LHCN-M2 (cell line): ENCODE results near the gene NTN1. TPM values are rescaled to one million over a fixed set of nuclear protein-coding genes. Genes with fewer than 3 reads are reported as not detected.
"Not testable (repeated sequence)": the region's sequence is repeated elsewhere in the genome, so short reads cannot be mapped to it uniquely, and the experiment has no call there.

Experiments used
- DNase-seq: peaks from one replicate; pipeline ENCODE4 v3.0.0-alpha.2; 2012; ENCODE audit warnings: low read depth
- total RNA-seq: library from RNA; depleted of rRNA; stranded (reverse); fragments of >200 nt; gene quantifications from 2 replicates; pipeline ENCODE4 v1.2.3, GENCODE V29; 2014

NTN1 gene
- total RNA-seq, 1 experiment from 2014 or later, result 0.17 TPM

DNA sequence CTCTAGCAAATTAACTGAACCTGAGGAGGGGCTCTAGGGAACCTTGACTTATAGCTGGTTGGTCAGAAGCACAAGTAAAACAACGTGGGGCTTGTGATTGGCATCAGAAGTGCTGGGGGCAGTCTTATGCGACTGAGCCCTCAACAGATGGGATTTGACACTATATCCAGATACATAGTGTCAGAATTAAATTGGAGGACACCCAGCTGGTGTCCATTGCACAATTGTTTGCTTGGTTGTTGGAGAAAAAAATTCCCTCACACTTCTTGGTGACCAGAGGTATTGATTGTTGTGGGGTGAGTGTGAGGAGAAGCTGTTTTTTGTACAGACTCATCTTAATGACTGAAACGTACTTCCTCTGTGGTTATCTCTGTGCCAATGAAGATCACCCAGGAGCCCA is 59.7 kb downstream of the NTN1 start:
- DNase-seq, result no peak

DNA sequence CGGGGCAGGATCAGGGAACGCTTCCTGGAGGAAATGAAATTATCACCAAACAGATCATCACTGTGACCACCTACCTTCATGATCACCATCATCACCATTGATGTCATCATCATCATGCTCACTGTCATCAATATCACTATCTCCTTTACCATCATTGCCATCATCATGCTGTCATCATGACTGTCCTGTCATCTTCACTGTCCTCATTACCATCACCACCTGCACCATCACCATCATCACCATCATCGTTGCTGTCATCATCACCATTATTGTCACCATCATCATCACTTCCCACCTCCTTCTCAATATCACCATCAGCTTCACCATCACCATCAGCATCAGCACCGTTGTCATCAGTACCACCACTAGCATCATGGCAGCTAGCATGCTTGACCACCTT is 65.3 kb downstream of the NTN1 start:
- no peak for DNase-seq

DNA sequence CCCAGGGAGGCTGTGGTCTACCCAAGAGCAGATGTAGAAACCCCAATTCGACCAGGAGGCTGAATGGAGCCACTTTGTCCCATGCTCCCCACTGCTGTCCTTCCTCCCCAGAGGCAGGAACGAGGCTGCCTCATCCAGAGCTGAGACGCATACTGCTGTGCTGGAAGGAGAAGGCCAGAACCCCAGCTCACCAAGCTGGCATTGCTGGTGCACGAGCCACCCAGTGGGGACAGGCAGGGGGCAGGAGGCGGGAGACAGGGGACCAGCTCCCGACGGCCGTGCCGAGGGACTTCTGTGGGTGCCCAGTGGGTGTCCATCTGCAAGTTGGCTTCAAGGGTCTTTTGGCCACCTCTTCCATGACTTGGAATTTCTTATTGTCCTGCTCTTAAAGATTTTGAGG is 66.6 kb downstream of the NTN1 start:
- DNase-seq, result no peak

DNA sequence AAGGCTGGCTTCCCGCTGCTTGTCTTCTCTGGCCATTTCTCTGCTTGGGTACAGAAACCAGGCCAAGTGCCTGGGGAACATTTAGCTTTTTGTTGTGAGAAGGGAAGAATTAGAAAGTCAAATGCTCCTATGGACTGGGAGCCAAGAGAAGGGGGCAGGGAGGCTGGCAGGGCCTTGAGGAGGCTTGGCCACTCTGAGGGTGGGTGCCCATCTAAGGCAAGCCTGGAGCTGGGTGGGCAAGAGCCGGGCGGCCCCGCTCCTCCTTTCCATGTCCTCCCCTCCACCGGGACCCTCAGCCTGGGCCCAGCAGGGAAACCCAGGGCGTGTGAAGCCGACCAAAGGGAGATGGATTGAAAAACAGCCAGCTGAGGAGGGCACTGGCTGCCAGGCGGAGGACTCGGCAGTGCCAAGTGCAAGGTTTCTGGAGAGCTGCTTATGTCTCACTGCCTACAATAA is 69.4 kb downstream of the NTN1 start:
- no peak for DNase-seq

DNA sequence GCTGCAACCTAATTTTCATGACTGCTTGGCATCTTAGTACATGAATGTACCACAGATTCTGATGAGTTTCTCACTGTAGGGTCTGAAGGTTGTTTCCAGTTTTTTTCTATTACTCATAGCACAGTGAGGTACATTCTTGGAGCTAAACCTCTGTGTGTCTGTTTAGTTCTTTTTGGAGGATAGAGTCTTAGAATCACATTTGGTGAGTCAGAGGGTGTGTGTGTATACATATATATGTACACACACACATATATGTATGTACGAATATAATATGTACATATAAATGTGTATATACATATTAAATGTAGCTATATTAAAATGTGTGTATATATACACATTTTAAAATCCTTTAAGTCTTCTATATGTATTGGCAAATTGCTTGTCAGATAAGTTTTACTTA is 72.9 kb downstream of the NTN1 start:
- DNase-seq, result no peak

DNA sequence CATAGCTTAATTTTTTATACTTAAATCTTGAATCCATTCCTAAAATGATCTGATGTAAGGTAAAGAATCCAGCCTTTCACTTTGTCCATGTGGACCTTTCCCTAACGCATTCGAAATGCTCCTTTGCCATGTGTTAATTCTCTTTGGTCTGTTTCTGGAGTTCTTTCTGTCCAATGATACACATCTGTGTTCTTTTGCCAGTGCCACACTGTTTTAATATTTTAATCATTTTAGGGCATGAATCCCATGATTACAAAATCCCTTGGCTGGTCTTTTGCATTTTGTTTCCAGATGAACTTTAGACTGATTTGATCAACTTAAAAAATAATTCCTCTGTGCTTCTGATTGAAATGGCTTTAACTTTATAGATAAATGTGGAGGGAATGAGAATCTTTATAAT is 74.1 kb downstream of the NTN1 start:
- no peak for DNase-seq

DNA sequence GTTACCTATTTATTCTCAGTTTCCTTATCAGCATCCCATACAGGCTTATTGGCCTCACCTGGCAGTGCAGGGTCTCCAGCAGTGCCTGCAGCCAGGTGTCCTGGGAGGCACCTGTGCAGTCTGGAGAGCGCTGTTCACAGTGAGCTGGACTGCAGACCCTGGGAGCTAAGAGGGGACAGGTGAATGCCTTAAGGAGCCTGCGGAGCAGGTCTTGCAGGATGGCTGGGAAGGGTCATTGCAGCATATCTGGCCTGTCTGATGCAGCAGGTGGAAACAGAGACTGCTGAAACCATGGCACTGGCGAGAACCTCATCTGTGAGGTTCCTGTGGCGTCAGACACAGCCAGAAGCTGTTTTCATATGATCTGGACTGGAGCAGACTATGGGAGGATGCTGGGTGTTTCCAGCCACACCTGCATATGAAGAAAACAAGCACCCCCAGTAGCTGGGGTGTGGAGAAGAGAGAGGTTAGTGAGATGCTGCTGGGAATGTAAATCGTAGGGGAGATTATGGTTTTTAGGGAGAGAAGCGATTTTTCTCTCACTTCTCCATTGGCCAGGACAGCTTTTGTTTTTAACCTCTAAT is 77.0 kb downstream of the NTN1 start:
- DNase-seq, result no peak

DNA sequence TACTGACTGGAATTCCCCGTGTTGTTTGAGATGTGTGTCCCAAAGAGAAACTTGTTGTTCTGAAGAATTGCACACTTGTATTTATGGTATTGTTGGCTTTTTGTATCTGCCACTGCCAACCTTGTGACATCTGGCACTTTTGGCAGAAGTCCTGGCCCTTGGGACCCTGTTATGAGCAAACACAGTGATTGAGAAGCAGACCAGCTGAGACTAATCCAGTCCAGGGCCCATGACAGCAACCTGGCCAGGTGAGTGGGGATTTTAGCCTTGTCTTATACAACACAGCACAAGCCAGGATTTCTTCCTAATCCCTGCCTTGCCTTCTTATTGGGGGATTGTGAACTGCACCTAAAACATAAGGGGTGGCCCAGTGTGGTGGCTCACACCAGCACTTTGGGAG is 80.0 kb downstream of the NTN1 start:
- DNase-seq, result no peak

DNA sequence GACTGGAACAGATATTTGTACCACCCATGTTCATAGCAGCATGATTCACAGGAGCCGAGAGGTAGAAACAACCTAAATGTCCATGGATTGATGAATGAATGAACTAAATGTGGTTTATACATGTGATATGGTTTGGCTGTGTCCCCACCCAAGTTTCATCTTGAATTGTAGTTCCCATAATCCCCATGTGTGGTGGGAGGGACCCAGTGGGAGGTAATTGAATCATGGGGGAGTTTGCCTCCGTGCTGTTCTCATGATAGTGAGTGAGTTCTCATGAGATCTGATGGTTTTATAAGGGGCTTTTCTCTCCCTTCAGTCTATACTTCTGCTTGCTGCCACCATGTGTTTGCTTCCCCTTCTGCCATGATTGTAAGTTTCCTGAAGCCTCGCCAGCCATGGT is 81.9 kb downstream of the NTN1 start:
- not testable (repeated sequence) for DNase-seq

DNA sequence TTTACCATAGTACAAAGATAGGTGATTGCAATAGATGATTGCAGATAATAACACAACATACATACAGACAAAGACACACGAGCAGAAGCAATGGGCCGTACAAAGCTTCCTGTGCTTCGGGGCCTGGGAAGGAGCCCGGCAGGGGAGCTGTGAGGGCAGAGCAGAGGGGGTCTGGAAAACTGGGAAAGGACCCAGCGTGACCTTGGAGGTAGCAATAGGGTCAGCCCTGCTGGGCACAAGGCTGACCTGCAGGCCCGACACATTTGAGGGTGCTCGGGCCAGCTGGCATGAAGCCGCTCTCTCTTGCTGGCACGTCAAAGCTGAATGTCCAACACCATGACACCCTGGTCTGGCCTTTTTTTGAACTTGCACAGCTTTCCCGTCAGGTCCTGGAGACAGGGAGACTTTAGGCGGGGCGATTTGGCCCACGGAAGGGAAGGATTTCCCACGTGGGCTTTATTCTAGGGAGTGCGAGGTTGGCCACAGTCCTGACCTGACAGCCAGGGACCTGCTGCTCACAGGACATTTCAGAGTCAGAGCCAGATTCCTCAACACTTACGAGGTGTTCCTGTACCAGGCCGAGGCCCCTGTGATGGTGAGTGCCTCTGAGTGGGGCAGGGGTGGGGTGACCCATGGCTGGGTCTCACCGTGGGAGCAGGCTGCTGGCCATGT is 83.2 kb downstream of the NTN1 start:
- no peak for DNase-seq

DNA sequence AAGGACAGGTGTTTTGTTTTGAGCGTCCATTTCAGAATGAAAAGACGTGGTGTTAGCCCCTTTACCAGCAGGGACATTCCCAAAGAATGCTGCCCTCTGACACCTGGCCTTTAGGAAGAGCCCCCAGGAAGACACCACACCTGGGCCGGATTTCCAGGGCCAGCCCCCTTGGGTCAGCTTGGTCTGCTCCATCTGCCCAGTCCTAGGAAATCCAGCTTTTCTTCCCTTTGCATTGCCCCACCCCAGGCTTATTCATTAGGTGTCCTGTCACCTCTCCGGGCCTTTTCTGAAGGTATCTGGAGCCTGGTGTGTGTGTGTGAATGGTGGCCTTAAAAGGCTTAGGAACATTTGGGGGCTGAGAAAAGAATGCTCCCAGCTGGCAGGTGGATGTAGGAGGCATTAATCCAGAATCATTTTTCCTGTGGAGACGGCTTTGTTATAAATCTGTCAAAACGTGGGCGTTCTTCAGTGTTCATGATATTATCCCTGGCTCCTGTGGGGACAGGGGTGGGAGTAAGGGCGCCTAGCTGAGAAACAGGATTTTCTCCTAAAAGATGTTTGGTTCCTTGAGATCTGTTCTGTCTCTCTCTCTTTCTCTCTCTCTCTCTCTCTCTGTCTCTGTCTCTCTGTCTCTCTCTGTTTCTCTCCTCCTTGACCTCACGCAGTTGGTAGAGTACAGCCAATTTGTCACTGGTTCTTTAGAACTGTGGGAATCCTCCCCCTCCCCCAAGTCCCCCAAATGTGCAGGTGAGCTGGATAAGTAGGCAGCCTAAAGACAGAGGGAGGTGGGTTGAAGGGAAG is 84.0 kb downstream of the NTN1 start:
- no peak for DNase-seq

DNA sequence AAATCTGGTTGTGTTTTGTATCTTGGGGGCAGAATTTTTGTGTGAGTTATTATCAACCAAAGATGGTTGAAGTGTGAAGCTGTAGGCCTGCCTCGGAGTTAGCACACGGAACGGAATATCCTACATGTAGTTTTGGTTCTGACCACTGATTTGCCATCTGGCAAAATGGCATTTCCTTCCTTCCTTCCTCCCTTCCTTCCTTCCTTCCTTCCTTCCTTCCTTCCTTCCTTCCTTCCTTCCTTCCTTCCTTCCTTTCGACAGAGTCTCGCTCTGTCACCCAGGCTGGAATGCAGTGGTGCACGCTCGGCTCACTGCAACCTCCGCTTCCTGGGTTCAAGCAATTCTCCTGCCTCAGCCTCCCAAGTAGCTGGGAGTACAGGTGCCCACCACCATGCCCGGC is 85.0 kb downstream of the NTN1 start:
- DNase-seq, result not testable (repeated sequence)

DNA sequence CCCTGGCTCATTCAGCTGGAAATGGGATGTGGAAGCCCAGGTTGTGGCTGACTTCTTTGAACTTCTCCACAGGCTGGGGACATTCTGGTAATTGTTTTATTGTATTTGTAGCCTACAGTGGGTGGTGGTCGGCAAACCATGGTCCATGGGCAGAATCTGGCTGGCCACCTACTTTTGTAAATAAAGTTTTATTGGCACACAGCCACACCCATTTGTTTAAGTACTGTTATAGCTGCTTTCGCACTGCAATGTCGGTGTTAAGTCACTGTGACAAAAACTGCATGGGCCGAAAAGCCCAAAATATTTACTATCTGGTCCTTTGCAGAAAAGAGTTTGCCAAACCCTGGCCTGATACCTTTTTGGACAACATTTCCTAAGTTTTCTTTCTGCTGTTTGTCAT is 86.2 kb downstream of the NTN1 start:
- DNase-seq, result no peak

DNA sequence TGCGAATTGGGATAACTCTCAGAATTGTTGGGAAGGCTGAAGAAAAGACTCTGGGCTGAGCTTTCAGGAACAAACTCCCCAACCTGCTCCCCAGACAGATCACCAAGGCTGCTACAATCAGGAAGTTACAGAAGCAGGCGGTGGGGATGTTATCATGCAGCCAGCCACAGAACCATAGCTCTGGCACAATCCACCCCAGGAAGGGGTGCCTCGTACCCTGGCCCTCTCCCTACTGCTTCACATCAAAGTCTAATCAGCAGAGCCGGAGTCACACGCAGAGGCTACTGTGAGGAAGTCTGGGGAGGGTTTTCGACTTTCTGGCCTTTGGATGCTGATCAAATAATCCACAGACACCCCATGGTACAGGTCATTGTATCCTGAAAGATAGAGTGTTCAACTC is 86.8 kb downstream of the NTN1 start:
- DNase-seq, result no peak

DNA sequence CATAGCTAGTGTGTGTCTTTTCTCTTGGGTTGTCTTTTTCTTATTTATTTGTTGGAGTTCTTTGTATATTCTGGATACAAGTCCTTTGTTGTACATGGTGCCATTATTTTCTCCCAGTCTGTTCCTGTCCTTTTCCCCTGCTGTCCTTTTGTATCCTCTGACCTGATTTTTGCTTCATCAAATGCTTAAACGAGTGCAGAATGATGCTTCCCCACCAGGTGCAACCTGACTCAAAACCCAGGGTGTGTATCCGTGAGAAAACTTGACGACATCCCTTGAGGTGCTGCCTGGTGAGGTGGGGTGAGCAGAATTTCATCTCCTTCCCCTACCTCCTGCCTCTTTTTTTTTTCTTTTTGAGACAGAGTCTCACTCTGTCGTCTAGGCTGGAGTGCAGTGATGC is 88.6 kb downstream of the NTN1 start:
- DNase-seq, result no peak

DNA sequence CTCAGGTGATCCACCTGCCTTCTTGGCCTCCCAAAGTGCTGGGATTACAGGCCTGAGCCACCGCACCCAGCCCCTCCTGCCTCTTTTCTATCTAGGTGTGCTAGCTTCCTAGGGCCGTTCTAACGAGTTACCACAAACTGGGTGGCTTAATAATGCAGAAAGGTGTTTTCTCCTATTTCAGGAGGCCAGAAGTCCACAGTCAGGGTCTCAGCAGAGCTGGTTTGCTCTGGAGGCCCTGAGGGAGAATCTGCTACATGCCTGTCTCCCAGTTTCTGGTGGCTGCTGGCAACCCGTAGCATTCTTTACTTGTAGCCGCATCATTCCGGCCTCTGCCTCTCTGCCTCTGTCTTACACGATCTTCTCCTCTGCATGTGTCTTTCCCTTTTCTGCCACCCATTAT is 89.2 kb downstream of the NTN1 start:
- DNase-seq, result no peak

DNA sequence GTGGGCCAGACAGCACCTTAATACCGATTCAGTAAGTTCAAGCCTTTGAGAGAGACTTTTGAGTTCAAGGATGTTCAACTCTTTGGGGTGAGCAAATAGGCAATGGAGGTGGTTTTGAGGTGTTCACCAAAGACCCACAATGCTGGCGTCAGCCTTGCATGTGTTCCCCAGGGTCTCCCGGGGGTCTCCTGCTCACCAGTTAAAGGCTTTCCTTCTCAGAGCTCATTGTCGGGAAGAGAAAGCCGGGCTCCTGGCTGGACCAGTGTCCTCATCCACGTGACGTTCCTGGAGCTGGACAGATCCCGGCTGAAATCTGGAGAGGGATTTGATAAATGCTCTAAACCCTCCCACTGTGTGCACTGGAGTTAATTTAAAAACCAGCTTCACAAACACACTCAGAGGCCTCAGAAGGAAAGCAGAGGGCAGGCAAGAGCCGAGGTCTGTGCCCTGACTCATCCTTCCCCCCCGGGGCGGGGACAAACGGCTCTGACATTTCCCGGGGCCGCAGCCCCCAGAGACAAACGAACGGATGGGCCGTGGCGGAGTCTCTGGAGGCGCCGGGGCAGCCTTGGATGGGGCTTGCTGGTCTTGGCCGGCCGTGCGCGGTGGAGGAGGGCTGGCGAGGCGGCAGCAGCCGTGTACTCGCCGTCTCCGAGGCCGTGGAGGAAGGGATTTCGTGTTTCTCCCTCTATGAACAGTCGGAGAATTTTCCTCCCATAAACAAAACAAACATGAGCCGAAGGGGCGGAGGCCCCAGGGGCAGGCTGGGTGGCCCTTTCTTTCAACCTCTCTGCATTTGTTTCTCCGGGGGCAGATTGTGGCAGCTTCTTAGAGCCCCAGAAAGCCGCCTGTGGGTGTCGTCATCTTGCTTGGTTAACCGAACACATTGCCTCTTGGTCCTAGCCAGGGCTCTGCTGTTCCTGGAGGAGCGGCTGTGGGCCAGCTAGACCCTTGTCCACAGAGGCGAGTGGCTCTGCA is 94.2 kb downstream of the NTN1 start:
- DNase-seq, result no peak

DNA sequence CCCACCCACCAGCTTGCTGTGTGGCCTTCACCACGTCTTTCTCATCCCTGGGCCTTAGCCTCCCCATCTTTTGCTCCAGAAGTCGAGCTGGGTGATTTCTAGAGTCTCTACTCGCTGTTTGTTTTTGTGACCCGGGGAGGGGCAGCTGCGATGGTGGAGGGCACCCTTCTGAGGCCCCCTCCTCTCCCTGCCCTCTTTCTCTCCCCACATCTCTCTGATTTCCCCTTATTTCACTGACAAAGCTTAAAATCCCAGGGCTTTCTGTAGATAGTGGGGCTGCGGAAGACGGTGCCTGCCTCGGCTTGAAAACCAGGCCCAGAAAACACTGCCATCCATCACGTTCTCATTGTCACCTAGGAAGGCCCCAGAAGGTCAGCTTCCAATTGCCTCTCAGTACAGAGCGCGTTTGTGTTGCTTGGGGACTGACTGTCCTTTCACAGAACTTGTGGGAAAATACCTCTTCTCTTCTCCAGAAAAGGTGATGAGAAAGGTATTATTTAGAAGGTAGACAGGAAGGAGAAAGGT is 95.1 kb downstream of the NTN1 start:
- DNase-seq, result no peak

DNA sequence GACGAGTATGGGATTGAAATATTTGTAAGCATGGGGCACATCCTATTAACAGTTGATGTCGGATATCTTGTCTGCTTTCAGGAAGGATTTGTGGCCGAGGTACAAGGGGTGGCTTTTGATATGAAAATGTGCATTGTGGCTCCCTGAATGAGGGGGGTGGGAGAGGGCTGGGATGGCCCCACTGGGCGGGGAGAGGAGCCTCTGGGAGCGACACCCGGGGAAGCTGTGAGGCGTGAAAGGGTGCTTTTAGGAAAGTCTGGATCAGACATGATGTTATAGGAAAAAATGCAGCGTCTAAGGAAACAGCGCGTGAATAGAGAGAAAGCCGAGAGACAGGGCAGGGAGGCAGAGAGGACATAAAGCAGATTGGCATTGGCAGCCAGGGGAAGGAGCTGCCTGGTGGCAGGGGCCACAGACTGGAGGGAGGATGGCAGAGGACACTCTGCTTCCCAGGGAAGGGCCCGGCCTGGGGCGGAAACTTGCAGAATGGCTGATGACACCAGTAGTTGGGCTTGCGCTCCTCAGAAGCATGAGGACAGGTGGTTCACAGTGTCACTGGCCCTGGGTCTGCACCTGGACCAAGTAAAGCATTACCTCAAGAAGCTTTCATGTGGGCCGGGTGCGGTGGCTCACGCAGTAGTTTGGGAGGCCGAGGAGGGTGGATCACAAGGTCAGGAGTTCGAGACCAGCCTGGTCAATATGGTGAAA is 95.7 kb downstream of the NTN1 start:
- no peak for DNase-seq

DNA sequence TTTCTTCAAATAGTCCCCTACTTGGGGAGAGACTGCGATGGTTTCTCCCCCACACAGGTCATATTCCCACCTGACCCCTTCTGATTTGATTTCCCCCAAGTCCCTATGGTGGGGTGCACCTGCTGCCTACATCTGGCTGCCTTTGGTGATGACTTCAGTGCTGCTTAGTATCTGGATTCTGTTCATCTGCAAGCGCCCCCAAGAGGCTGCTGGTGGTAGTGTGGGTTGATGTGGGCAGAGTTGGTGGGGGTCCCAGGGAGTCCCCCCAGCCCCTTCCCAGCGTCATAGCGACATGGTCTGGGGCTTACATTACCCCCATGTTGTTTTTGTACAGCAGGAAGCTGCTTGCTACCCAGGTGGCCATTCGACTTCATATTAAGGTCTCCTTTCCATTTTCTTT is 99.2 kb downstream of the NTN1 start:
- DNase-seq, result no peak
